Upper lobe of left lung (tissue), 4 donors: ENCODE measurements around the gene DLG3.

Experiments
- CTCF ChIP-seq, 6 experiments: fragments of 450-650 bp in 4 of 6; fragments of 200-600 bp in 2 of 6; sonication (generic) in 2 of 6; IDR thresholded peaks; one replicate each; pipeline ENCODE4 v1.5.1; 2016 to 2019; ENCODE audit warnings: antibody characterized with exemption in 6 of 6
- EP300 ChIP-seq, 4 donors: sonication (generic); formaldehyde crosslinking; IDR thresholded peaks; one replicate each; pipeline ENCODE4 v1.5.1; 2017; ENCODE audit warnings: antibody characterized with exemption in 4 of 4, control low read depth in 2 of 4
- POLR2A ChIP-seq, 4 donors: fragments of 450-650 bp; IDR thresholded peaks; one replicate each; pipeline ENCODE4 v1.5.1; 2016 to 2017; ENCODE audit warnings: antibody characterized with exemption in 4 of 4, mild to moderate bottlenecking in 2 of 4
- POLR2AphosphoS5 ChIP-seq, 2 donors: sonication (generic); formaldehyde crosslinking; IDR thresholded peaks; one replicate each; pipeline ENCODE4 v1.5.1; 2017; ENCODE audit warnings: antibody characterized with exemption in 2 of 2

- TF ChIP-seq CTCF (IDR thresholded peaks at IDR 0.05) (no peak), POLR2AphosphoS5 (IDR thresholded peaks at IDR 0.05) (no peak), POLR2A (IDR thresholded peaks at IDR 0.05) (no peak), EP300 (IDR thresholded peaks at IDR 0.05) (no peak)
Measured at GRCh38 chrX:70442224-70442623, 2.4 kb upstream of the DLG3 start.
